KMS-11 (cell line): Measurements from ENCODE around the gene GFRA4.

Experiments used
- H2AFZ ChIP-seq: fragments of 200-600 bp; sonication (generic); 2 replicates; pipeline ENCODE4 v1.6.1; 2016; ENCODE audit warnings: antibody characterized with exemption, mixed run types, low read depth
- H3K27ac ChIP-seq: fragments of 200-600 bp; sonication (generic); 2 replicates; pipeline ENCODE4 v1.6.1; 2016; ENCODE audit warnings: mild to moderate bottlenecking, mixed run types
- H3K27me3 ChIP-seq: fragments of 200-600 bp; sonication (generic); 2 replicates; pipeline ENCODE4 v1.6.1; 2017; ENCODE audit warnings: mild to moderate bottlenecking, low read depth, mixed run types, moderate library complexity; ENCODE audit not compliant: insufficient read depth
- H3K36me3 ChIP-seq: fragments of 200-600 bp; sonication (generic); 2 replicates; pipeline ENCODE4 v1.6.1; 2017; ENCODE audit warnings: mild to moderate bottlenecking, mixed run types; ENCODE audit not compliant: insufficient read depth
- H3K4me1 ChIP-seq: fragments of 200-600 bp; sonication (generic); 2 replicates; pipeline ENCODE4 v1.6.1; 2016; ENCODE audit warnings: mild to moderate bottlenecking, low read depth, mixed run types; ENCODE audit not compliant: poor library complexity, severe bottlenecking
- H3K4me2 ChIP-seq: fragments of 200-600 bp; sonication (generic); 2 replicates; pipeline ENCODE4 v1.7.0; 2016; ENCODE audit warnings: mild to moderate bottlenecking, mixed run types
- H3K4me3 ChIP-seq: fragments of 200-600 bp; sonication (generic); IDR thresholded peaks from 2 replicates; pipeline ENCODE4 v1.6.1; 2017; ENCODE audit warnings: low read depth, low read length, mixed read lengths; ENCODE audit not compliant: insufficient read depth
- H3K79me2 ChIP-seq: fragments of 200-600 bp; sonication (generic); 2 replicates; pipeline ENCODE4 v1.6.1; 2016; ENCODE audit warnings: low read depth, mixed run types; ENCODE audit not compliant: insufficient read depth
- H3K9ac ChIP-seq: fragments of 200-600 bp; sonication (generic); 2 replicates; pipeline ENCODE4 v1.6.1; 2016; ENCODE audit warnings: mild to moderate bottlenecking, mixed run types
- H4K20me1 ChIP-seq: fragments of 200-600 bp; sonication (generic); 2 replicates; pipeline ENCODE4 v1.6.1; 2016; ENCODE audit warnings: mild to moderate bottlenecking, mixed run types; ENCODE audit not compliant: insufficient read depth
- TF ChIP-seq, protein P1 (sequence below): fragments of 200-600 bp; sonication (generic); conservative IDR thresholded peaks from 2 replicates; pipeline ENCODE4 v1.6.1; 2017; ENCODE audit warnings: low read depth, mild to moderate bottlenecking, antibody characterized with exemption, low read length, moderate library complexity, mixed read lengths

GFRA4 gene

DNA sequence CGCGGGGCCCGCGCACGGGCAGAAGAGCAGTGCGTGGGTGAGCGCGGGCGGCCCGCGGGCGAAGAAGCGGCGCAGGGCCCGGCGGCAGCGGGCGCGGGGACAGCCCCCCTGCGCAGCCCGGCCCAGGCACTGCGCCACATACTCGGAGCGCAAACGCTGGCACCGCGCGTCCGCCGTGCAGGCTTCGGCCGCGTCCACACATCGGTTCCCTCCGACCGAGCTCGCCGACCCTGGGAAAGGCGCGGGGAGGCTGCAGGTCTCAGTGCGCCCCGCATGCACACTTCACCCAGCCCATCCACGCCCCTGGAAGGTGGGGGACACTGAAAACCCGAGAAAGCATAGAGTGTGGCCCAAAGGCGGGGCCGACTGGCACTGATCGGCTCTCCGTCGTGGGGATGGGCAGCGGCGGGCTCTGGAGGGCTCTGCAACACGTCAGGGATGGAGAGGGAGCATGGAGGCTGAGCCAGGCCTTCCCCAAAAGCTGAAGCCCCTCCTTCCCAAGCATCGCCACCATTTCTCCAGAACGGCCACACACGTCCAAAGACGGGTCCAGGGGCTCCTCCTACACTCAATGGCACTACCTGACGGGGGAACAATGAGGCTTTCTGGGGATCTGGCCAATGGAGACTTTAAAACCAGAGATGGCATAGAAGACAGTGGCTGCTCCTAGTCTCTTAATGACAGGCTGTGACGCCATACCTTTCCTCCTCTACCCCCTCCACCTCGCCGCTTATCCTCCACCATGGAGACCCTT is 2.0 kb downstream of the GFRA4 start:
- H3K27ac ChIP-seq = no peak overlapping the region
- H4K20me1 ChIP-seq = no peaks in the 10 kb centered on the region
- TF ChIP-seq, protein P1, sequence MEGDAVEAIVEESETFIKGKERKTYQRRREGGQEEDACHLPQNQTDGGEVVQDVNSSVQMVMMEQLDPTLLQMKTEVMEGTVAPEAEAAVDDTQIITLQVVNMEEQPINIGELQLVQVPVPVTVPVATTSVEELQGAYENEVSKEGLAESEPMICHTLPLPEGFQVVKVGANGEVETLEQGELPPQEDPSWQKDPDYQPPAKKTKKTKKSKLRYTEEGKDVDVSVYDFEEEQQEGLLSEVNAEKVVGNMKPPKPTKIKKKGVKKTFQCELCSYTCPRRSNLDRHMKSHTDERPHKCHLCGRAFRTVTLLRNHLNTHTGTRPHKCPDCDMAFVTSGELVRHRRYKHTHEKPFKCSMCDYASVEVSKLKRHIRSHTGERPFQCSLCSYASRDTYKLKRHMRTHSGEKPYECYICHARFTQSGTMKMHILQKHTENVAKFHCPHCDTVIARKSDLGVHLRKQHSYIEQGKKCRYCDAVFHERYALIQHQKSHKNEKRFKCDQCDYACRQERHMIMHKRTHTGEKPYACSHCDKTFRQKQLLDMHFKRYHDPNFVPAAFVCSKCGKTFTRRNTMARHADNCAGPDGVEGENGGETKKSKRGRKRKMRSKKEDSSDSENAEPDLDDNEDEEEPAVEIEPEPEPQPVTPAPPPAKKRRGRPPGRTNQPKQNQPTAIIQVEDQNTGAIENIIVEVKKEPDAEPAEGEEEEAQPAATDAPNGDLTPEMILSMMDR = no peak
- no peak overlapping the region for H3K9ac ChIP-seq
- H2AFZ ChIP-seq = no peak overlapping the region
- no peaks in the 10 kb centered on the region for H3K79me2 ChIP-seq
- no peaks in the 10 kb centered on the region for H3K36me3 ChIP-seq
- no peak overlapping the region for H3K4me2 ChIP-seq
- no peaks in the 10 kb centered on the region for H3K27me3 ChIP-seq
- H3K4me3 ChIP-seq = no peak overlapping the region
- H3K4me1 ChIP-seq = no peaks in the 10 kb centered on the region

DNA sequence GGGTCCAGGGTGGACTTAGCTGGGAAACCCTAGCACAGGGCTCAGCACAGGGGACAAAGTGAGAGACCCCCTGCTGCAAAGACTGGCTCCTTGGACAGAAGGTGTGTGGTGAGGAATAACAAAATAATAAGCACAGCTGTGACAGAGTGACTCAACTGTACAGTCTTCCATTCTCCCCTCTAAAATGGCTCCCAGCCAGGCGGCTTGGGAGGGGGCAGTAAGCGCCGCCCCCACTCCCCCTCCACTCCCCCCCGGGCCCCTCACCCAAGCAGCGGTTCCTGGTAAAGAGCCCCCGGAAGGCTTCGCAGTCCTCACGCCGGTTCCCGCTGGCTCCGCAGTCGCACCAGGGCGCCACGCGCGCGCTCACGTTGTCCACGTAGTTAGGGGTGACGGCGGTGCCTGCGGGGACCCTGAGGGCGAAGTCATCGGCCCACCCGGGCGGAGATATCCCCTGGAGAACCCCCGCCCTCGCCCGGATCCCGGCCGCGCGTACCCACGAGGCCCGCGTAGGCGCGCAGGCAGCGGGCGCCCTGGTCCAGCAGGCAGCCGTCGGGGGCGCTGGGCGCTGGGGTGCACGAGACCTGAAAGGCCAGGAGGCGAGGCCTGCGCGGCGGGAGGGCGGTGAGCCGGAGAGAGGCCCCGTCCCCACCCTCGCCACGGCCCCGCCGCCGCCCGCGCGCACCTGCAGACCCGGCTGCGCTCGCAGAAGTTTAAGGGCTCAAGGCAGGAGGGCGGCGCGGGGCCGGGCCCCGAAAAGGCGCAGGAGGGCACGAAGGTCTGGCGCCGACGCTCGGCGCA is 2.7 kb downstream of the GFRA4 start:
- H3K4me2 ChIP-seq = no peak overlapping the region
- no peak overlapping the region for H3K4me3 ChIP-seq
- H3K4me1 ChIP-seq = no peaks in the 10 kb centered on the region
- H2AFZ ChIP-seq = no peak overlapping the region
- no peaks in the 10 kb centered on the region for H4K20me1 ChIP-seq
- H3K27ac ChIP-seq = no peak overlapping the region
- TF ChIP-seq, protein P1 = no peak
- no peaks in the 10 kb centered on the region for H3K36me3 ChIP-seq
- H3K79me2 ChIP-seq = no peaks in the 10 kb centered on the region
- no peak overlapping the region for H3K9ac ChIP-seq
- H3K27me3 ChIP-seq = no peaks in the 10 kb centered on the region

DNA sequence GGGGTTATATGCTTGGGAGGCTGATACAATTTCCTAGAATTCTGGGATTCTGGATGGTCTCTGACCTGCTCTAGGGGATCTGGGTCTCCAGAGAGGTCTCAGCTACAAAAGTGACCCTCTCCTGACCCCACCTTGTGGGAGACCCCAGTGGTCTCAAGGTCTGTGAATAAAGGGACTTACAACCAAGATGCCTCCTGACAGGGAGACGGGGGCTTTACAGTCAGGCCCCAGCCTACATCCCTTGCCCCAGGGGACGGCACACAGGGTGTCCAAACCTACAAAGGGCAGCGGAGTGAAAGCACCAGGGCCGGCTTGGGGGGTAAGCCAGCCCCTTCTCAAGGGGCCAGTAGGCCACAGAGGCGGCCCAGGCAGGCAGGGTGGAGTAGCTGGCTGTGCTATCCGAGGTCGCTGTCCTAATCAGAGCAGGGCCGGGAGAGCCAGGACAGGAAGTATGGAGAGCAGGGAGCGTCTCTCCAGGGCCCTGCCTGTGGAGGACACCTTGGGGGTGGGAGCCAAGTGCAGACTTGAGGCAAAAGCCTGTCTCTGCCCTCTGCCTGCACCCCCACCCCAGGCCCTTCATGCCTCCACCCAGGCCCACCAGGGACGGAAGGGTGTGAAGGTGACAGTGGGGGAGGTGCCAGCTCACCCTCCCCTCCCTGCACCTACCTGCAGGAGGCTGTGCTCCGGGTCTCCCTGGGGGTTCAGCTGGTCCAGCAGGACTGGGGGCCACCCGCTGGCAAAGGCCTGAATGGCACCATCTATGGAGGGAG is 3.5 kb downstream of the GFRA4 start:
- no peak overlapping the region for H3K4me2 ChIP-seq
- H3K9ac ChIP-seq = no peak overlapping the region
- H2AFZ ChIP-seq = no peak overlapping the region
- TF ChIP-seq, protein P1 = no peak
- H3K79me2 ChIP-seq = no peaks in the 10 kb centered on the region
- no peaks in the 10 kb centered on the region for H3K4me1 ChIP-seq
- no peaks in the 10 kb centered on the region for H3K27me3 ChIP-seq
- H3K36me3 ChIP-seq = no peaks in the 10 kb centered on the region
- no peak overlapping the region for H3K27ac ChIP-seq
- H4K20me1 ChIP-seq = no peaks in the 10 kb centered on the region
- H3K4me3 ChIP-seq = no peak overlapping the region

DNA sequence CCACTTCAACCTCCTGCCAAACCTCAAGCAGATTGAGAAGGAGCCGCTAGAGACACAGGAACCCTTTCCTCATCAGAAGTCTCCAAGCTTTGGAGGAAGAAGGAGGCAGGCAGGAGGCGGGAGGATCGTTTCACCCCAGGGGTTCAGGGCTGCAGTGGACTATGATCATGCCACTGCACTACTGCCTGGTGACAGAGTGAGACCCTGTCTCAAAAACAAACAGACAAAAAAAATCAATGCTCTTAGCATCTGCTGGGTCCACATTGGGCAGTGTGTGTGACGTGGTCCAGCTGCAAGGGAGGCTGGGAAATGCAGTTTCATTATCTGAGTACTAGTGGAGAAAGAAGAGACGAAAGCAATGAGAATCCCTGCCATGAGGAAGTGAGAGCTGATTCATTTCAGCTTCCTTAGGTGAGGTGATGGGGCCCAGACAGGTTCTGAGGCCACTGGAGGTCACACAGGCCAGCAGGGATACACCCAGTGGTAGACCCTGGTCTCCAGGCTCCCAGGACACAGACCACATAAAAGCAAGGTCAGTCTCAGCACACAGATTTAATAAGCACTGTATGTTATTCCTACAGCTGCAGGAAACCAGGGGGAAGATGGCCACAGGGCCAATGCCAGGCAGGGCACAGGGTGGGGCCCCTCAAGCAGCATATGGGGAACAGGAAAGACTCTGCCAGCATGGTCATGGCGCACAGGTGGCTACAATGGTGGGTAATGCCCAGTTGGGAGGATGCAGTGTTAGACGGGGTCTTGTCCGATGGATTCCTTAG is 4.3 kb downstream of the GFRA4 start:
- H3K4me3 ChIP-seq = no peak overlapping the region
- H3K27me3 ChIP-seq = no peaks in the 10 kb centered on the region
- no peaks in the 10 kb centered on the region for H3K4me1 ChIP-seq
- no peaks in the 10 kb centered on the region for H3K79me2 ChIP-seq
- no peaks in the 10 kb centered on the region for H4K20me1 ChIP-seq
- no peaks in the 10 kb centered on the region for H3K36me3 ChIP-seq
- TF ChIP-seq, protein P1 = no peak
- H2AFZ ChIP-seq = no peak overlapping the region
- no peak overlapping the region for H3K27ac ChIP-seq
- no peak overlapping the region for H3K4me2 ChIP-seq
- H3K9ac ChIP-seq = no peak overlapping the region
